AG04449 (cell line): ENCODE data around the gene STT3A.

ENCODE experiments used
- CTCF ChIA-PET: fragments of 350-600 bp; formaldehyde crosslinking; extraction: SDS; loops from one replicate; lab custom pipeline; 2021; ENCODE audit warnings: antibody characterized with exemption; lab: Yijun Ruan, JAX
- POLR2A ChIA-PET: fragments of 400-600, 350-600 bp; formaldehyde crosslinking; extraction: SDS; loops from one replicate; lab custom pipeline; 2020; ENCODE audit warnings: antibody characterized with exemption, inconsistent platforms; lab: Yijun Ruan, JAX
- DNase-seq: peaks from one replicate; pipeline ENCODE4 v3.0.0-alpha.2; 2010; ENCODE audit warnings: low read depth, low spot score
- H3K4me3 ChIP-seq: 2 replicates; pipeline ENCODE4 v1.5.1; 2011; ENCODE audit warnings: low read depth, mild to moderate bottlenecking, control low read depth, low read length
- CTCF ChIP-seq: IDR thresholded peaks from one replicate; pipeline ENCODE4 v1.5.1; 2011; ENCODE audit warnings: mild to moderate bottlenecking, moderate library complexity, low read length, control low read depth, inconsistent platforms; ENCODE audit not compliant: insufficient read depth; ENCODE audit errors: missing control alignments

STT3A gene

GRCh38 chr11:125593114-125593820 is 615 bp downstream of the STT3A start:
- POLR2A ChIA-PET = interaction anchor here (0.6 to 1.9 kb wide), 4 partner anchors 23 to 295 kb away, joined by 3 to 15 read pairs (median 5); partner anchors contain the start of genes EI24 and HYLS1
- CTCF ChIA-PET = interaction anchor here (0.7 to 1.2 kb wide), 3 partner anchors 11 to 90 kb away, joined by 3 read pairs; no protein-coding TSS in a partner anchor
- H3K4me3 ChIP-seq = peak overlapping the region; percentile 99
- TF ChIP-seq CTCF = no peak
- DNase-seq = no peak

- POLR2A ChIA-PET = no interaction called here
- H3K4me3 ChIP-seq = no peak overlapping the region
- no peak for TF ChIP-seq CTCF
- CTCF ChIA-PET = interaction anchor here (0.7 kb wide), 1 partner anchor 22 kb away, joined by 3 read pairs; no protein-coding TSS in a partner anchor
- no peak for DNase-seq
Measured at GRCh38 chr11:125594958-125595357, 2.3 kb downstream of the STT3A start.

- ChIA-PET POLR2A (no interaction called here), CTCF (no interaction called here)
- no peak overlapping the region for H3K4me3 ChIP-seq
- no peak for DNase-seq
- TF ChIP-seq CTCF = no peak
Measured at GRCh38 chr11:125600663-125601062, 8.0 kb downstream of the STT3A start.

- CTCF ChIA-PET = no interaction called here
- POLR2A ChIA-PET = no interaction called here
- H3K4me3 ChIP-seq = no peak overlapping the region
- no peak for DNase-seq
- no peak for TF ChIP-seq CTCF
Measured at GRCh38 chr11:125603207-125603606, 10.6 kb downstream of the STT3A start.

- DNase-seq = no peak
- no peak overlapping the region for H3K4me3 ChIP-seq
- TF ChIP-seq CTCF = no peak
- ChIA-PET CTCF (interaction anchor here (2.0 kb wide), 1 partner anchor 10 kb away, joined by 5 read pairs; no protein-coding TSS in a partner anchor), POLR2A (no interaction called here)
Measured at GRCh38 chr11:125605417-125605816, 12.8 kb downstream of the STT3A start.

- no peak overlapping the region for H3K4me3 ChIP-seq
- ChIA-PET CTCF (no interaction called here), POLR2A (no interaction called here)
- no peak for DNase-seq
- no peak for TF ChIP-seq CTCF
Measured at GRCh38 chr11:125609545-125609944, 16.9 kb downstream of the STT3A start.
